Spleen (tissue), 11 donors: Measurements from ENCODE around the gene SPEF2. TPM values are rescaled to one million over a fixed set of nuclear protein-coding genes. Genes with fewer than 3 reads are reported as not detected.
A peak's percentile ranks its signal among the peaks of the same experiment; 100 is the strongest.
"Not testable (repeated sequence)": the region's sequence is repeated elsewhere in the genome, so short reads cannot be mapped to it uniquely, and the experiment has no call there.

Experiments used
- DNase-seq: peaks from one replicate; pipeline ENCODE4 v3.0.0-alpha.2; 2020
- H3K27ac ChIP-seq, 8 donors: fragments of 200-600 bp; sonication (generic) in 7 of 8; 1 replicate in 4 of 8; 2 replicates in 4 of 8; pipeline versions ENCODE4 v1.5.0 to v1.8.0; 2016 to 2021; ENCODE audit warnings: inconsistent platforms in 4 of 8, mild to moderate bottlenecking in 4 of 8, moderate library complexity in 1 of 8
- H3K27me3 ChIP-seq, 7 donors: fragments of 200-600 bp; sonication (generic) in 6 of 7; replicated peaks in 1 of 7; 1 replicate in 4 of 7; 2 replicates in 3 of 7; pipeline versions ENCODE4 v1.5.0 to v1.8.0; 2016 to 2021; ENCODE audit warnings: inconsistent platforms in 3 of 7, mild to moderate bottlenecking in 1 of 7
- H3K36me3 ChIP-seq, 6 donors: fragments of 200-600 bp; sonication (generic) in 5 of 6; 1 replicate in 4 of 6; 2 replicates in 2 of 6; pipeline versions ENCODE4 v1.5.0 to v1.8.0; 2016 to 2021; ENCODE audit warnings: inconsistent platforms in 2 of 6
- H3K4me1 ChIP-seq, 6 donors: fragments of 200-600 bp; sonication (generic) in 5 of 6; 1 replicate in 3 of 6; 2 replicates in 3 of 6; pipeline versions ENCODE4 v1.5.0 to v1.8.0; 2016 to 2021; ENCODE audit warnings: inconsistent platforms in 3 of 6
- H3K4me3 ChIP-seq, 8 donors: fragments of 200-600 bp; sonication (generic) in 7 of 8; 1 replicate in 4 of 8; 2 replicates in 4 of 8; pipeline versions ENCODE4 v1.5.0 to v1.8.0; 2016 to 2021; ENCODE audit warnings: inconsistent platforms in 4 of 8, mild to moderate bottlenecking in 4 of 8, moderate library complexity in 2 of 8
- H3K9me3 ChIP-seq, 8 donors: fragments of 200-600 bp; sonication (generic) in 7 of 8; 1 replicate in 4 of 8; 2 replicates in 4 of 8; pipeline versions ENCODE4 v1.5.0 to v1.8.0; 2016 to 2021; ENCODE audit warnings: inconsistent platforms in 4 of 8
- POLR2A ChIP-seq, 3 donors: fragments of 450-650 bp; IDR thresholded peaks; one replicate each; pipeline ENCODE4 v1.5.1; 2017; ENCODE audit warnings: antibody characterized with exemption in 3 of 3, mild to moderate bottlenecking in 1 of 3
- POLR2AphosphoS5 ChIP-seq, 3 donors: sonication (generic); formaldehyde crosslinking; IDR thresholded peaks; one replicate each; pipeline ENCODE4 v1.5.1; 2017; ENCODE audit warnings: antibody characterized with exemption in 3 of 3
- WGBS, 5 donors: extraction: QIAGEN DNeasy Blood & Tissue Kit in 3 of 5; methylation state at CpG; one replicate each; pipeline versions ENCODE4 v1.1.5 to v1.1.7; 2013 to 2018; 5-methylcytosine and 5-hydroxymethylcytosine counted together
- intact Hi-C: fragments of 100-400 bp; cut with DNase I; formaldehyde crosslinking; loops from one replicate; pipeline ENCODE4 v1.15.0; 2023; ENCODE audit warnings: low total_unique reads
- polyA plus RNA-seq, 3 donors: library from polyadenylated mRNA; stranded (reverse); fragments of 200-250 nt; gene quantifications; one replicate each; pipeline ENCODE4 v1.2.1, GENCODE V29; 2013
- total RNA-seq, 7 donors: library from RNA; depleted of rRNA in 3 of 7; stranded (reverse); fragments of >200 nt in 3 of 7; fragmentation: NEBNext Ultra II Directional in 4 of 7; extraction: Animal tissue kit (Norgen Biotek cat#: 25700) in 4 of 7; gene quantifications; one replicate each; pipeline versions ENCODE4 v1.1.0 to v1.2.1, GENCODE V29; 2016 to 2021
- TF ChIP-seq, protein P1 (sequence below), 11 experiments: fragments of 200-600 bp in 7 of 11; fragments of 450-650 bp in 4 of 11; sonication (generic) in 4 of 11; IDR thresholded peaks in 8 of 11; conservative IDR thresholded peaks in 3 of 11; 1 replicate in 7 of 11; 2 replicates in 4 of 11; pipeline versions ENCODE4 v1.4.0 to v1.8.0; 2016 to 2021; ENCODE audit warnings: antibody characterized with exemption in 11 of 11, inconsistent platforms in 4 of 11, mild to moderate bottlenecking in 1 of 11
- donor health status: healthy with polysubstance abuse.
- donor health status: DM: no; HTN: no; CAD: no; lungs with moderate emphysema.
- donor health status: DM: no; HTN: no; CAD: no.
- donor health status: Bipolar disorder and iron deficiency.
- donor health status: healthy.
- donor health status: DM: no; HTN: no; CAD: no.
- donor health status: DM: yes; HTN: yes; CAD: no.

SPEF2 gene
- total and polyA plus RNA-seq, 10 donors: 1.7 to 22.6 (median 8.5) TPM

DNA sequence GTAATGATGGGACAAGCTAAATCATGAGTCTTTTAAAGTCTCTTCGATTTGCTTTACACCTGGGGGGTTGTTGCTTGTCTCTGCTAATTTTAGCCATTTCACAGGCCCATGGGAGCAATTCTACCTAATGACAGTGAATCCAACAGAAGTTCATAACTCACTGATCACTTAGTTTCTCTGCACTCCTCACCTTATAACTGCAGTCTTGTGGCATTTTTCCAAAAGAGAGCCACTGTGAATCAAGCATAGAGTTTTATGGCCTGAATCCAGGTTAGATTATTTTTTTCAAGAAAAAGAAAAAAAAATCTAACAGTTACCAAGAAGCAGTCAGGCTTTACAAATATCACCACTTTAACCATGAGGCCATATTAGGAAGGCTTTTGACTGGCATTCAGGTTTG is 237.5 kb downstream of the SPEF2 start:
- no peaks in the 10 kb centered on the region for H3K9me3 ChIP-seq
- 59 to 81% (median 78%) methylated on average over 1 of the region's 1 CpG for WGBS, 5 donors
- intact Hi-C loops: no loop called here
- no peak for DNase-seq
- peak overlapping the region; percentile 2 to 90 (median 65) for H3K27ac ChIP-seq
- no peaks in the 10 kb centered on the region for H3K27me3 ChIP-seq
- TF ChIP-seq POLR2A (IDR thresholded peaks at IDR 0.05): no peak
- TF ChIP-seq POLR2AphosphoS5 (IDR thresholded peaks at IDR 0.05): no peak
- TF ChIP-seq, protein P1, sequence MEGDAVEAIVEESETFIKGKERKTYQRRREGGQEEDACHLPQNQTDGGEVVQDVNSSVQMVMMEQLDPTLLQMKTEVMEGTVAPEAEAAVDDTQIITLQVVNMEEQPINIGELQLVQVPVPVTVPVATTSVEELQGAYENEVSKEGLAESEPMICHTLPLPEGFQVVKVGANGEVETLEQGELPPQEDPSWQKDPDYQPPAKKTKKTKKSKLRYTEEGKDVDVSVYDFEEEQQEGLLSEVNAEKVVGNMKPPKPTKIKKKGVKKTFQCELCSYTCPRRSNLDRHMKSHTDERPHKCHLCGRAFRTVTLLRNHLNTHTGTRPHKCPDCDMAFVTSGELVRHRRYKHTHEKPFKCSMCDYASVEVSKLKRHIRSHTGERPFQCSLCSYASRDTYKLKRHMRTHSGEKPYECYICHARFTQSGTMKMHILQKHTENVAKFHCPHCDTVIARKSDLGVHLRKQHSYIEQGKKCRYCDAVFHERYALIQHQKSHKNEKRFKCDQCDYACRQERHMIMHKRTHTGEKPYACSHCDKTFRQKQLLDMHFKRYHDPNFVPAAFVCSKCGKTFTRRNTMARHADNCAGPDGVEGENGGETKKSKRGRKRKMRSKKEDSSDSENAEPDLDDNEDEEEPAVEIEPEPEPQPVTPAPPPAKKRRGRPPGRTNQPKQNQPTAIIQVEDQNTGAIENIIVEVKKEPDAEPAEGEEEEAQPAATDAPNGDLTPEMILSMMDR (IDR thresholded peaks at IDR 0.05 in 8 of 11, conservative IDR thresholded peaks at IDR 0.05 in 3 of 11): no peak
- no peaks in the 10 kb centered on the region for H3K36me3 ChIP-seq
- peaks cover 0 to 49% (median 23%) of the 10 kb centered on the region in 6 donors for H3K4me1 ChIP-seq
- H3K4me3 ChIP-seq: peak overlapping the region in 1 of 8 donors; percentile 9

DNA sequence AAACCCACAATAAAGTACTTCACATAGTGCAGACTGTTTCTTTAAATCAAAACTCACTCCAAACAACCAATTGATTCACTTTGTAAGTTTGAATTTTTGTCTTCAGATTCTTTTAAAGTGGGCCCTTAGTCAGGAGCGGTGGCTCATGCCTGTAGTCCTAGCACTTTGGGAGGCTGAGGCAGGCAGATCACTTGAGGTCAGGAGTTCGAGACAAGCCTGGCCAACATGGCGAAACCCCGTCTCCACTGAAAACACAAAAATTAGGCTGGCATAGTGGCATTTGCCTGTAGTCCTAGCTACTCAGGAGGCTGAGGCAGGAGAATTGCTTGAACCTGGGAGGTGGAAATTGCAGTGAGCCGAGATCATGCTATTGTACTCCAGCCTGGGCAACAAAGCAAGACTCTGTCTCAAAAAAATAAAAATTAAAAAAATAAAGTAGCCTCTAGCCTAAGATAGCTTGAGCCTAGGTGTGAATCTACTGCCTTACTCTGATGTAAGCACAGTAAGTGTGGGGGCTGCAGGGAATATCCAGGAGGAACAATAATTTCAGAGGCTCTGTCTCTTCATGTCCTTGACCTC is 238.6 kb downstream of the SPEF2 start:
- peak overlapping the region in 5 of 8 donors; percentile 28 to 66 (median 38) for H3K4me3 ChIP-seq
- H3K27me3 ChIP-seq, intact Hi-C loops, DNase-seq, H3K36me3 ChIP-seq, H3K9me3 ChIP-seq: not testable (repeated sequence)
- WGBS, 5 donors: 82 to 89% (median 84%) methylated on average over 5 of the region's 5 CpGs
- peaks cover 0 to 46% (median 23%) of the 10 kb centered on the region in 6 donors for H3K4me1 ChIP-seq
- H3K27ac ChIP-seq: peak overlapping the region; percentile 9 to 90 (median 65)

DNA sequence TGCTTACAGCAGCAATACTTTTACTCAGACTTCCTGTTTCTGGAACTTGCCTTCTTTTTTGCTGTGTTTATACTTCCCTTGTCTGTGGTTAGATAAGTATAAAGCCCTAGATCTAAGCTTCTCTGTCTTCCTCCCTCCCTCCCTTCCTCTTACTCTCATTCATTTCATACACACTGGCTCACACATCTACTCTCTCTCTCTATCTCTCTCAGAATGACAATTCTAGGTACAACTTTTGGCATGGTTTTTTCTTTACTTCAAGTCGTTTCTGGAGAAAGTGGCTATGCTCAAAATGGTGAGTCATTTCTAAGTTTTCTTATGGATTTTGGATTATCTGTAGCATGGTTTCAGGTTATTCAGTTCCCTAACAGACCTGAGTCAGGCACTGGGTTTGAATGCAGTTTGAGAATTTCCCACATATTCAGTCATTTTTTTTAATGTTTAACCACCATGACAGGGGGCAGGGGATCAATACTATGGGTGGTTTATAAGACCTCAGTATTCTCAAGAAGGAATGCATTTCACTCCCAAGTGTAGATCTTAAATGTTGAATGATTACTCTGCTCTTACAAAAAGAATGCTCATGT is 239.2 kb downstream of the SPEF2 start, which contains the start of gene IL7R:
Gene IL7R (plus strand): TSS at position 127 of the 587 bp plus-strand sequence. CDS start 87 bp downstream, at position 214.
- Histone ChIP-seq H3K27ac (peak within 1 kb of the TSS; percentile 9 to 90 (median 65)), H3K36me3 (peaks cover 0 to 2% (median 0%) of the 10 kb centered on the region in 6 donors), H3K4me1 (peaks cover 0 to 40% (median 19%) of the 10 kb centered on the region in 6 donors), H3K4me3 (peak within 1 kb of the TSS; percentile 7 to 66 (median 30)), H3K27me3 (no peaks in the 10 kb centered on the region), H3K9me3 (no peaks in the 10 kb centered on the region)
- peak in 1 of 3 donors; percentile 58 for TF ChIP-seq POLR2A (IDR thresholded peaks at IDR 0.05)
- TF ChIP-seq, protein P1 (IDR thresholded peaks at IDR 0.05 in 8 of 11, conservative IDR thresholded peaks at IDR 0.05 in 3 of 11): no peak
- TF ChIP-seq POLR2AphosphoS5 (IDR thresholded peaks at IDR 0.05): peak in 1 of 3 donors; percentile 72
- WGBS, 5 donors: 8 to 33% (median 16%) methylated on average over 1 of the region's 1 CpG
- DNase-seq: no peak
- intact Hi-C loops: no loop called here

DNA sequence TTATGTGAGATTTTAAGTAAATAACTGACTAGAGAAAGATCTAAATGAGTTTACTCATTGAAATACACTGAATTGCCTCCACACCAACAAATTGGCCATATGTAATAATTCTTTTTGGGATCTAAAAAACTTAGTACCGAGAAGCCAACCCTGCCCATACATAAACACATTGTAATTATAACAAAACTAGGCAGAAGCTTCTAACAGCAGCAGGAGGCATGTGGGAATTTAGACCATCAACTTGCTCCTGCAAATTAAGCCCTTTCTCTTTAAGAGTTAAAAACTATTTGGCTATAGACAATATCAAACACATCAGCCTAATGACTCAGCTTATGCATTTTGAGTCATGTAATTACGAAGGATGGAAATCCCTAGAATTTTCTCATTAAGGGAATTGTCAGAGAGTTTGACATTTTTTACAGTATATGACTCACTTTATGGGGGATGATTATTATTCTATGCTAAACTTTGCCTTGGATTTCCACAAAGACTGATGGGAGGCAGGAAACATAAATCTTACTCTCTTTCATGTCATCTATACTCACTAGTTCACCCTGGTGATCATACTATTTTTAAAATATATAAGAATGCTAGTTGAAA is 240.0 kb downstream of the SPEF2 start:
- intact Hi-C loops: no loop called here
- peaks cover 0 to 31% (median 11%) of the 10 kb centered on the region in 6 donors for H3K4me1 ChIP-seq
- H3K27ac ChIP-seq: peak overlapping the region; percentile 10 to 90 (median 65)
- no peak for DNase-seq
- H3K36me3 ChIP-seq: peaks cover 0 to 10% (median 0%) of the 10 kb centered on the region in 6 donors
- WGBS, 5 donors: 46 to 75% (median 59%) methylated on average over 2 of the region's 2 CpGs
- no peaks in the 10 kb centered on the region for H3K27me3 ChIP-seq
- H3K9me3 ChIP-seq: no peaks in the 10 kb centered on the region
- H3K4me3 ChIP-seq: peak overlapping the region; percentile 7 to 66 (median 30)
- TF ChIP-seq, protein P1 (IDR thresholded peaks at IDR 0.05 in 8 of 11, conservative IDR thresholded peaks at IDR 0.05 in 3 of 11): no peak
- TF ChIP-seq POLR2AphosphoS5 (IDR thresholded peaks at IDR 0.05): no peak
- TF ChIP-seq POLR2A (IDR thresholded peaks at IDR 0.05): no peak
